Measurements from ENCODE around the gene SSBP2. TPM values are rescaled to one million over a fixed set of nuclear protein-coding genes. Genes with fewer than 3 reads are reported as not detected.

Gene SSBP2
- total RNA-seq, 1 experiment from 2014 or later: 5.2 TPM

DNA sequence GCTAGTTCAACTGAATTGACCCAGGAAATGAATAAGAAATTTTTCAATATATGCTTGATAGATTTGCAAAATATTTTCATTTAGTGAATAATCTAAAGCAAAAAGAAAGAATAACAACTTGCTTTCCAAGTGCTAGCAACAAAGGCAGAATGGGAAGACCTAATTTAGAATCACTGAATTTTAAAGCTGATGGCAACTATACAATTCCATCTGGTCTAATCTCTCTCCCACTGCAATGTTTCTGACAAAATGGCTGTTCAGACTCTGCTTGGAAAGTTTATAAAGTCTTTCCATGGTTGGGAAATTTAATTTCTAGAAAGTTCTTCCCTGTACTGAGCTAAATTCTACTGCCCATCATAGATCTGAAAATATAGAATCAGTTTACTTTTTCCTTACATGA is 281.2 kb downstream of the SSBP2 start:
- Histone ChIP-seq H3K9ac (ENCODE audit: low read length) (no peak overlapping the region), H3K79me2 (ENCODE audit: insufficient read depth, low read length) (no peaks in the 10 kb centered on the region), H3K4me2 (ENCODE audit: low read length) (no peak overlapping the region), H3K4me1 (ENCODE audit: control insufficient read depth in 1 of 2, insufficient read depth in 2 of 2, low read length in 2 of 2) (no peaks in the 10 kb centered on the region), H3K4me3 (replicated peaks in 1 of 2; ENCODE audit: low read depth in 1 of 2, low read length in 2 of 2) (no peak overlapping the region), H3K27me3 (ENCODE audit: insufficient read depth, low read length) (no peaks in the 10 kb centered on the region), H4K20me1 (ENCODE audit: insufficient read depth) (no peaks in the 10 kb centered on the region), H3K9me3 (ENCODE audit: control insufficient read depth in 1 of 2, insufficient read depth in 1 of 2, low read depth in 1 of 2, low read length in 2 of 2) (no peaks in the 10 kb centered on the region), H2AFZ (ENCODE audit: low read depth, low read length, poor library complexity, severe bottlenecking) (no peak overlapping the region), H3K36me3 (ENCODE audit: control insufficient read depth in 1 of 2, insufficient read depth in 2 of 2, low read length in 2 of 2) (no peaks in the 10 kb centered on the region), H3K27ac (ENCODE audit: low read depth, low read length) (no peak overlapping the region), H3K9me2 (ENCODE audit: insufficient read depth) (no peaks in the 10 kb centered on the region)
- DNase-seq (ENCODE audit: low read depth, low spot score) (no peak), ATAC-seq (no peak)
- ChIA-PET CTCF (no interaction called here), RAD21 (ENCODE audit: low non-redundant PET in 1 of 2, low total read pairs in 2 of 2, uncharacterized antibody in 2 of 2, unreplicated experiment in 2 of 2) (no interaction called here), POLR2A (no interaction called here)
- intact Hi-C loops (cut with micrococcal nuclease): no loop called here
- TF ChIP-seq SP1 (IDR thresholded peaks at IDR 0.05; ENCODE audit: low read depth) (no peak), JUND (IDR thresholded peaks at IDR 0.05) (no peak), ZNF274 (IDR thresholded peaks at IDR 0.05; ENCODE audit: low read depth, low read length) (no peak), POLR2A (IDR thresholded peaks at IDR 0.05; ENCODE audit: borderline replicate concordance, extremely low read depth, insufficient read depth, insufficient read length) (no peak), SRF (IDR thresholded peaks at IDR 0.05; ENCODE audit: low read depth) (no peak), EGR1 (IDR thresholded peaks at IDR 0.05; ENCODE audit: low read depth) (no peak), CBX3 (IDR thresholded peaks at IDR 0.05; ENCODE audit: low read depth) (no peak), RAD21 (IDR thresholded peaks at IDR 0.05; ENCODE audit: low read depth) (no peak), FOSL1 (IDR thresholded peaks at IDR 0.05; ENCODE audit: low read depth) (no peak), EZH2 (IDR thresholded peaks at IDR 0.05) (no peak)
- TF ChIP-seq, protein P1, sequence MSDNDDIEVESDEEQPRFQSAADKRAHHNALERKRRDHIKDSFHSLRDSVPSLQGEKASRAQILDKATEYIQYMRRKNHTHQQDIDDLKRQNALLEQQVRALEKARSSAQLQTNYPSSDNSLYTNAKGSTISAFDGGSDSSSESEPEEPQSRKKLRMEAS (IDR thresholded peaks at IDR 0.05): no peak
- TF ChIP-seq, protein P2, sequence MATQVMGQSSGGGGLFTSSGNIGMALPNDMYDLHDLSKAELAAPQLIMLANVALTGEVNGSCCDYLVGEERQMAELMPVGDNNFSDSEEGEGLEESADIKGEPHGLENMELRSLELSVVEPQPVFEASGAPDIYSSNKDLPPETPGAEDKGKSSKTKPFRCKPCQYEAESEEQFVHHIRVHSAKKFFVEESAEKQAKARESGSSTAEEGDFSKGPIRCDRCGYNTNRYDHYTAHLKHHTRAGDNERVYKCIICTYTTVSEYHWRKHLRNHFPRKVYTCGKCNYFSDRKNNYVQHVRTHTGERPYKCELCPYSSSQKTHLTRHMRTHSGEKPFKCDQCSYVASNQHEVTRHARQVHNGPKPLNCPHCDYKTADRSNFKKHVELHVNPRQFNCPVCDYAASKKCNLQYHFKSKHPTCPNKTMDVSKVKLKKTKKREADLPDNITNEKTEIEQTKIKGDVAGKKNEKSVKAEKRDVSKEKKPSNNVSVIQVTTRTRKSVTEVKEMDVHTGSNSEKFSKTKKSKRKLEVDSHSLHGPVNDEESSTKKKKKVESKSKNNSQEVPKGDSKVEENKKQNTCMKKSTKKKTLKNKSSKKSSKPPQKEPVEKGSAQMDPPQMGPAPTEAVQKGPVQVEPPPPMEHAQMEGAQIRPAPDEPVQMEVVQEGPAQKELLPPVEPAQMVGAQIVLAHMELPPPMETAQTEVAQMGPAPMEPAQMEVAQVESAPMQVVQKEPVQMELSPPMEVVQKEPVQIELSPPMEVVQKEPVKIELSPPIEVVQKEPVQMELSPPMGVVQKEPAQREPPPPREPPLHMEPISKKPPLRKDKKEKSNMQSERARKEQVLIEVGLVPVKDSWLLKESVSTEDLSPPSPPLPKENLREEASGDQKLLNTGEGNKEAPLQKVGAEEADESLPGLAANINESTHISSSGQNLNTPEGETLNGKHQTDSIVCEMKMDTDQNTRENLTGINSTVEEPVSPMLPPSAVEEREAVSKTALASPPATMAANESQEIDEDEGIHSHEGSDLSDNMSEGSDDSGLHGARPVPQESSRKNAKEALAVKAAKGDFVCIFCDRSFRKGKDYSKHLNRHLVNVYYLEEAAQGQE (IDR thresholded peaks at IDR 0.05; ENCODE audit: low read depth): no peak
- TF ChIP-seq, protein P3, sequence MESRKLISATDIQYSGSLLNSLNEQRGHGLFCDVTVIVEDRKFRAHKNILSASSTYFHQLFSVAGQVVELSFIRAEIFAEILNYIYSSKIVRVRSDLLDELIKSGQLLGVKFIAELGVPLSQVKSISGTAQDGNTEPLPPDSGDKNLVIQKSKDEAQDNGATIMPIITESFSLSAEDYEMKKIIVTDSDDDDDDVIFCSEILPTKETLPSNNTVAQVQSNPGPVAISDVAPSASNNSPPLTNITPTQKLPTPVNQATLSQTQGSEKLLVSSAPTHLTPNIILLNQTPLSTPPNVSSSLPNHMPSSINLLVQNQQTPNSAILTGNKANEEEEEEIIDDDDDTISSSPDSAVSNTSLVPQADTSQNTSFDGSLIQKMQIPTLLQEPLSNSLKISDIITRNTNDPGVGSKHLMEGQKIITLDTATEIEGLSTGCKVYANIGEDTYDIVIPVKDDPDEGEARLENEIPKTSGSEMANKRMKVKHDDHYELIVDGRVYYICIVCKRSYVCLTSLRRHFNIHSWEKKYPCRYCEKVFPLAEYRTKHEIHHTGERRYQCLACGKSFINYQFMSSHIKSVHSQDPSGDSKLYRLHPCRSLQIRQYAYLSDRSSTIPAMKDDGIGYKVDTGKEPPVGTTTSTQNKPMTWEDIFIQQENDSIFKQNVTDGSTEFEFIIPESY (IDR thresholded peaks at IDR 0.05; ENCODE audit: extremely low read depth, insufficient replicate concordance, low read length): no peak
- TF ChIP-seq, protein P4, sequence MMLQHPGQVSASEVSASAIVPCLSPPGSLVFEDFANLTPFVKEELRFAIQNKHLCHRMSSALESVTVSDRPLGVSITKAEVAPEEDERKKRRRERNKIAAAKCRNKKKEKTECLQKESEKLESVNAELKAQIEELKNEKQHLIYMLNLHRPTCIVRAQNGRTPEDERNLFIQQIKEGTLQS (IDR thresholded peaks at IDR 0.05): no peak
- no TSS peak for BruUV-seq (replicated peaks)

All from HCT116 (cell line).